ENCODE data around the gene COBLL1. TPM values are rescaled to one million over a fixed set of nuclear protein-coding genes. Genes with fewer than 3 reads are reported as not detected.

Gene COBLL1
- total RNA-seq, 1 donor from 2014 or later = 18.6 TPM

GRCh38 chr2:164815071-164815793 is 26.4 kb downstream of the COBLL1 start:
- no peaks in the 10 kb centered on the region for H3K36me3 ChIP-seq (ENCODE audit: insufficient read depth, low read length)
- Mint-ChIP-seq H3K9me3 (ENCODE audit: unreplicated experiment) (no peaks in the 10 kb centered on the region), H3K27ac (ENCODE audit: unreplicated experiment) (no peak overlapping the region), H3K4me1 (ENCODE audit: low read depth, unreplicated experiment) (peaks cover 9% of the 10 kb centered on the region), H3K27me3 (ENCODE audit: low read depth, unreplicated experiment) (no peaks in the 10 kb centered on the region), H3K4me3 (ENCODE audit: unreplicated experiment) (no peak overlapping the region), H3K36me3 (ENCODE audit: low read depth, unreplicated experiment) (no peaks in the 10 kb centered on the region)
- no peaks in the 10 kb centered on the region for H3K9me3 ChIP-seq (ENCODE audit: insufficient read depth, low read depth, low read length)
- TF ChIP-seq CTCF (IDR thresholded peaks at IDR 0.05; ENCODE audit: insufficient read depth, low read depth, low read length) (no peak), EZH2 (IDR thresholded peaks at IDR 0.05; ENCODE audit: insufficient read depth, low read length) (no peak)
- no peaks in the 10 kb centered on the region for H3K79me2 ChIP-seq (ENCODE audit: insufficient read depth, low read length)
- no peak overlapping the region for H3K9ac ChIP-seq (ENCODE audit: low read length)
- H3K4me1 ChIP-seq (ENCODE audit: insufficient read depth, low read length) = no peaks in the 10 kb centered on the region
- H4K20me1 ChIP-seq (ENCODE audit: insufficient read depth, low read length) = no peaks in the 10 kb centered on the region
- H3K4me2 ChIP-seq (ENCODE audit: low read length) = no peak overlapping the region
- no peak overlapping the region for H3K27ac ChIP-seq (ENCODE audit: low read depth, low read length)
- no peaks in the 10 kb centered on the region for H3K27me3 ChIP-seq (ENCODE audit: insufficient read depth, low read length)
- no peak for FAIRE-seq
- DNase-seq (ENCODE audit: low read depth) = no peak
- no peak overlapping the region for H2AFZ ChIP-seq (ENCODE audit: low read depth, low read length)
- H3K4me3 ChIP-seq (ENCODE audit: insufficient read depth, low read depth, low read length) = no peak overlapping the region

DNA sequence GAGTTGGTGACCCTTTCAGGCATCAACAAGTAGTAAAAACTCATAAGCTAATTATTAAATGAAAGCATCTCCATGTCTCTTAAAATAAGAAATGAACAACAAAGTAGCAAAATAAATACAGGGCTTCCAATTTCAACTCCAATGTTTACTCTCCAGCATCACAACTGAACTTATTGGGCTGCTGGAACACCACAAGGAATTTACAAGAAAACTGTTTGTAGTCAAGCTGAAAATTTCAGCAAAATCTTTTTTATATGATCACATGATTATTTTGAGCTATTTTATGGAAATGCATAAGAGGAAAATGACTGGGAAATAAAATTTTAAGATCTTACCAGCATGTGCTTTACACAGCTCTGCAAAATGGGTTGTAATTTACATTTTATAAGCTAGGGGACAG is 28.1 kb downstream of the COBLL1 start:
- Histone ChIP-seq H3K36me3 (ENCODE audit: insufficient read depth, low read length) (no peaks in the 10 kb centered on the region), H4K20me1 (ENCODE audit: insufficient read depth, low read length) (no peaks in the 10 kb centered on the region), H3K27me3 (ENCODE audit: insufficient read depth, low read length) (no peaks in the 10 kb centered on the region), H3K4me1 (ENCODE audit: insufficient read depth, low read length) (no peaks in the 10 kb centered on the region), H3K27ac (ENCODE audit: low read depth, low read length) (no peak overlapping the region), H3K4me2 (ENCODE audit: low read length) (no peak overlapping the region), H3K9ac (ENCODE audit: low read length) (no peak overlapping the region), H2AFZ (ENCODE audit: low read depth, low read length) (no peak overlapping the region), H3K9me3 (ENCODE audit: insufficient read depth, low read depth, low read length) (no peaks in the 10 kb centered on the region), H3K79me2 (ENCODE audit: insufficient read depth, low read length) (no peaks in the 10 kb centered on the region), H3K4me3 (ENCODE audit: insufficient read depth, low read depth, low read length) (no peak overlapping the region)
- Mint-ChIP-seq H3K9me3 (ENCODE audit: unreplicated experiment) (no peaks in the 10 kb centered on the region), H3K36me3 (ENCODE audit: low read depth, unreplicated experiment) (no peaks in the 10 kb centered on the region), H3K27ac (ENCODE audit: unreplicated experiment) (no peak overlapping the region), H3K4me3 (ENCODE audit: unreplicated experiment) (no peak overlapping the region), H3K4me1 (ENCODE audit: low read depth, unreplicated experiment) (peaks cover 9% of the 10 kb centered on the region), H3K27me3 (ENCODE audit: low read depth, unreplicated experiment) (no peaks in the 10 kb centered on the region)
- TF ChIP-seq EZH2 (IDR thresholded peaks at IDR 0.05; ENCODE audit: insufficient read depth, low read length) (no peak), CTCF (IDR thresholded peaks at IDR 0.05; ENCODE audit: insufficient read depth, low read depth, low read length) (no peak)
- no peak for FAIRE-seq
- no peak for DNase-seq (ENCODE audit: low read depth)

GRCh38 chr2:164812378-164812777 is 29.2 kb downstream of the COBLL1 start:
- H3K4me3 ChIP-seq (ENCODE audit: insufficient read depth, low read depth, low read length) = no peak overlapping the region
- DNase-seq (ENCODE audit: low read depth) (no peak), FAIRE-seq (no peak)
- Mint-ChIP-seq H3K9me3 (ENCODE audit: unreplicated experiment) (no peaks in the 10 kb centered on the region), H3K27me3 (ENCODE audit: low read depth, unreplicated experiment) (no peaks in the 10 kb centered on the region), H3K27ac (ENCODE audit: unreplicated experiment) (no peak overlapping the region), H3K4me1 (ENCODE audit: low read depth, unreplicated experiment) (peaks cover 13% of the 10 kb centered on the region), H3K4me3 (ENCODE audit: unreplicated experiment) (no peak overlapping the region), H3K36me3 (ENCODE audit: low read depth, unreplicated experiment) (no peaks in the 10 kb centered on the region)
- no peak overlapping the region for H3K4me2 ChIP-seq (ENCODE audit: low read length)
- H3K9me3 ChIP-seq (ENCODE audit: insufficient read depth, low read depth, low read length) = no peaks in the 10 kb centered on the region
- H3K9ac ChIP-seq (ENCODE audit: low read length) = no peak overlapping the region
- H2AFZ ChIP-seq (ENCODE audit: low read depth, low read length) = no peak overlapping the region
- no peaks in the 10 kb centered on the region for H3K36me3 ChIP-seq (ENCODE audit: insufficient read depth, low read length)
- no peak overlapping the region for H3K27ac ChIP-seq (ENCODE audit: low read depth, low read length)
- no peaks in the 10 kb centered on the region for H4K20me1 ChIP-seq (ENCODE audit: insufficient read depth, low read length)
- no peak for TF ChIP-seq EZH2 (IDR thresholded peaks at IDR 0.05; ENCODE audit: insufficient read depth, low read length)
- no peak for TF ChIP-seq CTCF (IDR thresholded peaks at IDR 0.05; ENCODE audit: insufficient read depth, low read depth, low read length)
- H3K27me3 ChIP-seq (ENCODE audit: insufficient read depth, low read length) = no peaks in the 10 kb centered on the region
- no peaks in the 10 kb centered on the region for H3K79me2 ChIP-seq (ENCODE audit: insufficient read depth, low read length)
- no peaks in the 10 kb centered on the region for H3K4me1 ChIP-seq (ENCODE audit: insufficient read depth, low read length)
